Medulla oblongata (tissue), 1 donor: ENCODE measurements around the gene CD96.

Experiments used
- DNase-seq: peaks from one replicate; pipeline ENCODE4 v3.0.0-alpha.2; 2015; ENCODE audit errors: extremely low spot score

Gene CD96

GRCh38 chr3:111593666-111594065 lies 51.7 kb downstream of the CD96 start:
- no peak for DNase-seq

DNA sequence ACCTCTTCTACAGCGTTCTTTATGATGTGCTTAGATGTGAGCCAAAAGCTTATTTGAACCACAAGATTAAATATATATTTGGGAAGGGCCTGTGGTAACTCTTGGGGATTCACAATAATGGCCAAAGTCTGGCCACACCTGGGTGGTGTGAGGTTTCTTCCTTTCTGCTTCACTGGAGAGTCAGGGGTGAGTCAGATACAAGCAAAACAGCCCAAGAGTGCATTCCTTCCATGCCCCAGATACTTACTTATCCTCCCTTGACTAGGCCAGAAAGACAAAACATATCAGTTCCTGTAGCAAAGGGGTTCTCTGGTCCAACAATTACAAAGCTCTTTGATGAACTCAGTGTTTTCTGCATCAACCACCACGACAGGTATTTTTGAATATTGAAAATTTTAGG lies 52.2 kb downstream of the CD96 start:
- no peak for DNase-seq

DNA sequence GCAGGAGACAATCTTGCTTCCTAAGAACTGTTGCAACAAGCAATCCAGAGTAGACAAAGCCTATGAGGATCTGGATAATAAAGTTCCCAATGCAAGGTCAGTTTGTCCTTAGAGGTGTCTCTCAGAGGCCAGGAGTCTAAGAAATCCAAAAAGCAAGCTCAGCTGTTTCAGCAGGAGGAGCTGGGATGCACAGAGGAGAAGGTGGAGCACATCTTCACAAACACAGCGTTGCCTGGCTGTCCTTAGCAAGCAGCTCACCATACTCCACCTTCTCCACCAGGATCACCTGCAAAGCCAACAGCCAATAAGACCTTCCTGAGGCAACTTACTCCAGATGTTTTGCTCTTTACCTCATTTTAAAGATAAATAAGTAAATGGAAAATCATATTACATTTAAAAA lies 52.8 kb downstream of the CD96 start:
- no peak for DNase-seq

GRCh38 chr3:111595232-111595631 lies 53.2 kb downstream of the CD96 start, which contains the start of gene ZBED2:
TSS of gene ZBED2 (minus strand) at chr3:111595346. CDS start at chr3:111594201, 1,145 bp downstream.
- no peak for DNase-seq

DNA sequence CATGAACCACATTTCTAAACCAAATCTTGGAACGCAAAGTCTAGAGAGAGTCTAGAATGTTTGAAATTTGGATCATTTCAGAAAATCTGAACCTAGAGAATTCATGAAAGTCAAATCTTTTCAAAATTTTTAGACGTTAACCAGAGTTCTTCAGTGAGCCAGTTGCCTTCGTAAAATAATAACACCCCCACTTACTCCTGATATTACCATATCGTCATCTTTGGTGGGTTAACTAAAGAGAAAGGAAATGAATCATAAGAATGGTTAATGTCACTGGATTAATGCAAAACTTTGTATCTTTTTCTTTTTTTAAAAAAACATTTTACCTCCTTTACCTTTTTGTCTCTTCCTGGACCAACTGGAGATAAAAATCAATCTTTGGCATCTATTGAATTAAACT lies 54.3 kb downstream of the CD96 start:
- no peak for DNase-seq

DNA sequence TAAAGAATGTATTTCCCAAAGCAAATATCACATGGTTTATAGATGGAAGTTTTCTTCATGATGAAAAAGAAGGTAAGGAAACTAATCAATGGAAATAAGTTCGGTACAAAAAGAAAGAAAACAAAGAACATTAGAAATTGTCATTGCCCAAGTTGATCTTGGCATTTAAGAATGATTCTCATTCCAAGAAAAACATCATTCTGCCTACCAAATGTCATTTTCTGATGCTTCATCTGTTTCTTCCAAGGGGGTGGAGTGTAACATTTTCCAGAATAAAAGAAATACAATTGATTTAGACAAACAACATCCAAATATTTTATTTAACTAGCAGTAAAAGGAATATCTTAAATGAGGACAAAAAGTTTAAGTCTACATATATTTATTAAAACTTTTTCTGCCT lies 56.1 kb downstream of the CD96 start:
- DNase-seq, result no peak

DNA sequence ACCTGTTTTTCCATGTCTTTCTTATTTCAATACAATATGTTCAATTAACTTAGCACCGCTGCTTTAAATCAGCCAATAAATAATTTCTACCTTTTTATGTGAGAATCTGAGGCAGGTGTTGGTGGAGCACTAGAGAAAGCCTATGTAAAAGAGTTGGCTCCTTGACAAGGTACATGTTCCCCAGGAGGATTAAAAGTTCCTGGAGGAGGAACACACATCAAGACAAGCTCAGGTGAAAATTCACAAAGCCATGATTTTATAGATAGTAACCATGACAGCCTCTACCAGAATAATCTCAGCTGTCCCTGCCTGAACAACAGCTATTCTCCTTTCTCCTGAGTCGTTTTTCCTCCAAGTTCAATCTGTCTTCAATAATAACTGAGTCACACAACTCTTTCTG lies 56.6 kb downstream of the CD96 start:
- no peak for DNase-seq

- no peak for DNase-seq
Observed at GRCh38 chr3:111601810-111602209, 59.8 kb downstream of the CD96 start.

- DNase-seq, result no peak
Observed at GRCh38 chr3:111603679-111604078, 61.7 kb downstream of the CD96 start.

DNA sequence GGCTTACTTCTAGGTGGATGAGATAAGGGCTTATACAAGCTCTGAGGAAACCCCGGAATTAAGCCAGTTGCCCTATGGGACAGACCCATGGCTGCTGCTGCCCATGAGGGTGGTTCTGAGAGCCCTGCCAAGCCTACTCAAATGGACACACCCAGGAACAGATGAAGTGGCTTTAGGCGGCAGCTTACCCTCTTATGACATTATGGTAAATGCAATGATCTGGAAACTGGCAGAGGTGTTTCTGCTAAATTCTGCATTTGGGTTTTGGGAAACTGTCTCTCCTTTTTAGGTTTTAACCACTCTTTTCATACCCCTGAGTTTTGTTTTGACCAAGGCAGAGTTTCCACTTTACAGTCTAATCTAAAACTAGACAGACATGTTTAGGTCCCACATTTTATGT lies 62.1 kb downstream of the CD96 start:
- no peak for DNase-seq

GRCh38 chr3:111605018-111605417 lies 63.0 kb downstream of the CD96 start:
- no peak for DNase-seq

GRCh38 chr3:111605493-111605892 lies 63.5 kb downstream of the CD96 start:
- no peak for DNase-seq

- DNase-seq, result no peak
Observed at GRCh38 chr3:111607240-111607920, 65.4 kb downstream of the CD96 start.

DNA sequence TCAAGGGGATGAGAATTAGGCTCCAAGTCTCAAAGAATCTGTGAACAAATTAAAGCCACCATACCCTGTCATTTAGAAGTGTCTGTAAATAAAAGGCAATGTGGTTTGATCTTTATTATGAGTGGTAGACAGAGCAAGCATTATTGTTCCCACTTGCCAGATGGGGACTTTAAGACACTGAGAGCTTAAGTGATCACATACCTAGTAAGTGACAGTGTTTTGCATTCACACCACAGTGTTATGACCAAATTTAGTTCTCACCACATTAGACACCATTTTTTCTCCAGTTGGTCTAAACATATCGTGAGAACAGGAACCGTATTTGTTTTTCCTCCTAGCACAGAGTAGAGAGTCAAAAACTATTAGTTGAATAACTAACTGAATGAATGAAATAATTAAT lies 66.4 kb downstream of the CD96 start:
- no peak for DNase-seq

- no peak for DNase-seq
Observed at GRCh38 chr3:111609700-111610099, 67.7 kb downstream of the CD96 start.

- DNase-seq, result no peak
Observed at GRCh38 chr3:111610189-111610588, 68.2 kb downstream of the CD96 start.

GRCh38 chr3:111610612-111611054 lies 68.6 kb downstream of the CD96 start:
- DNase-seq, result no peak

- no peak for DNase-seq
Observed at GRCh38 chr3:111613294-111613693, 71.3 kb downstream of the CD96 start.

GRCh38 chr3:111615880-111616279 lies 73.9 kb downstream of the CD96 start:
- no peak for DNase-seq

DNA sequence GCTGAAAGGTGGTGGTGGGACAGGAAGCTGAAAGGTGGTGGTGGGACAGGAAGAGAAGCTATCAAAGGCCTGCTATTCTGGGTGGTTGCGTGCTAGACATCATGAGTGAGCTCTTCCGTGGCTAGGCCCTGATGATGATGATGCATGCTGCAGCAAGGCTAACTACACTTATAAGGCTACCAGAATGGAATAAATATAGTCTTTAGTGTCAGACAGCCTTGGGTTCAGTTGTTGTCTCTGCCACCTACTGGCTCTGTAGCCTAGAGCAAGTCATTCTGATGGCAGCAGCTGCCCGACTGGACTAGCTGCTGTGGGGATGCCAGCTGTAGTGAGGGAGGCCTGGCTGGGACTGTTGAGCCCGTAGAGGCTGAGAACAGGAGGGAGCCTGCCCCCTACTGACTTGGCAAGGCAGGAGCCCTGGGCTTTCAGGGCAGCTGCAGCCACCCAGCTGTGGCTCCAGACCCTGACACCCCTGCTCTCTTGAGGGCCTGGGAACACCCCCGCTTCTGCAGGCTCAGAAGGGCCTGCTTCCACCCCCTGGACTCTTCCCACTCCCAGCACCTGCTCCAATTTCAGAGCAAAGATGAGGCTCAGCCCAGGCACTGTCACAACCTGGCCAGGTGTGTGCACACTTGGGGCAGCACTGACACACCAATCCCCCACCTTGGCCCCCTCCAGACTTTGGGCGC lies 74.6 kb downstream of the CD96 start:
- DNase-seq, result no peak

GRCh38 chr3:111617406-111617805 lies 75.4 kb downstream of the CD96 start:
- DNase-seq, result no peak

DNA sequence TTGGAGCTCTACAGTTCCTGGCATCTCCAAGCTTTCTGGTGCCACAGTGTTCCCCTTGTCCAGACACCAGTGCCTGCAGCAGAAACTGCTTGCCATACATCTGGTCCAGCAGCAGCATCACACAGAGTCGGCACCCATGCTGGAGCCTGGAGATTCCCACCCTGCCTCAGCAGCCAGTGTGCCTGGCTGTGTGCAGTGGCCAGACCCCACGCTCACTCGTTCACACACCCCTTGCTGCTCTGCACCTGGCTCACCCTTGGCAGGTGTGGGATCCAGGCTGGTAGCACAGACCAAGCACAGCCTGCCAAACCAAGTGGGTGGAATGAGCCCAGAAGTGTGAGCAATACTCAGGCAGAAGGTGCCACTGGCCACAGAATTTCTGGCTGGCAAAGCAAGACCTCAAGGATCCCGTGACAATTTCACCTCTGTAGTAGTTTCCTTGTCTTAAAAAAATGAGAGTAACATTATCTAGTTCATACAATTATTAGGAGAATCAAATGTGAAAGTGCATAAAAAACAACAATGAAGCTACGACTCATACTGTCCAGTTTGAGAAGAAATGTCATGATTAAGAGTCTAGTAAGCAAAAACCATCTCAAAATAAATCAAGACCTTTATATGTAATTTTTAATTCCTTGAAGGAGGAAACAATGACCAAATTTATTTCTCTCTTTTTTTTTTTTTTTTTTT lies 76.1 kb downstream of the CD96 start:
- no peak for DNase-seq

- DNase-seq, result no peak
Observed at GRCh38 chr3:111618945-111619344, 76.9 kb downstream of the CD96 start.
